Measurements from ENCODE around the gene INTS11. TPM values are rescaled to one million over a fixed set of nuclear protein-coding genes. Genes with fewer than 3 reads are reported as not detected.

Gene INTS11
- total RNA-seq, 1 experiment from 2014 or later: 139 TPM

DNA sequence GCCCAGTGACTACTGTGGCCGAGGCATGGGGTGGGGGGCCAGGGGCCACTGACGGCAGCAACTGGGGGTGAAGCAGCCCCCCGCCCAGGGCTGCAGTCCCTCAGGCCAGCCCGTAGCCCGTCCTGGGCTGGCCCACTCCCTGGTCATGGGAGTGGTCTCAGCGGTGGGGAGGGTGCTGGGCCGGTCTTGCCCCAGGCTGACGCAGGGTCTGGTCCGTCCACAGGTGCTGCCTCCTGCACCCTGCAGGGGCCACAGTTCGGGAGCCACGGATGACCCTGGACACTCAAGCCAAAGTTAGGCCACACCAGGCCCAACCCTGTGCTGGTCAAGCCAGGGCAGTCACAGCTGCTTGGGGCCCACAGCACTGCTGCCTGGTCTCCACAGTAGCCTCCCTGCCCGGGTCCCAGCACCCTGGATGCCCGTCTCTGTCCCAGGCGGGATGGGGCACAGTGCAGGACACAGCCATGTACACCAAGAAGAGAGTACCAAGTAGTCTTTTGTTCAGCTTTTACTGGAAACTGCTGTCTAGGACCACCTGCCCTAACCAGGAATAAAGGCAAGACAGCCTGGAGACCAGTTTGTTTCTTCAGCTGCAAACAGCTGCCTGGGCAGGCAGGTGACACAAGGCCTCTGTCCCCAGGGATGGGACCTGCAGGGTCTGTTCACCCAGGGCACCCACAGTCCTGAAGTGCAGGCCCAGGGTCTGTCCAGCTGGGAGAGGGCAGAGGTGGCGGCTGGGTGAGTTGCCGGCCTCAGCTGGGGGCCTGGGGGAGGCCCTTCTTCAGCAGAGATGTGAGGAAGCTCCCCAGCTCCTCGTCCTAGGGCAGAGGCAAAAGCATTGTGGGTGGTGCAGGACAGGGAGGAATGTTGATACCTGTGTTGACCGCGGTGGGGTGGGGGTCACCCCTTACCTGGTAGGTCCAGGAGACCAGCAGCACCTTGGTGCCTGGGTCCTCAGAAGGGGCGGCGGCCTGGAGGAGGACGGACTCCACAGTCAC lies 13.1 kb downstream of the INTS11 start:
- H4K20me1 ChIP-seq (ENCODE audit: control insufficient read depth, insufficient read depth, insufficient read length): no peaks in the 10 kb centered on the region
- no peak overlapping the region for H3K27ac ChIP-seq (ENCODE audit: insufficient read length, low read depth, low read length)
- H3K27me3 ChIP-seq (ENCODE audit: insufficient read depth, low read length): no peaks in the 10 kb centered on the region
- H3K4ac ChIP-seq (ENCODE audit: low read depth, low read length): no peak overlapping the region
- H2BK120ac ChIP-seq (ENCODE audit: low read depth, low read length, poor library complexity, severe bottlenecking): no peak overlapping the region
- no peak overlapping the region for H2AK5ac ChIP-seq (ENCODE audit: insufficient read length, low read length)
- H3K9ac ChIP-seq (ENCODE audit: extremely low read depth, insufficient read length, low read length): no peak overlapping the region
- no peaks in the 10 kb centered on the region for H3K79me2 ChIP-seq (ENCODE audit: insufficient read depth, low read length)
- H2BK20ac ChIP-seq (ENCODE audit: low read depth, low read length, poor library complexity, severe bottlenecking): no peak overlapping the region
- TF ChIP-seq CTCF (conservative IDR thresholded peaks at IDR 0.05): no peak
- no peak overlapping the region for H4K8ac ChIP-seq (replicated peaks; ENCODE audit: insufficient read length, low read depth, low read length)
- no peak overlapping the region for H4K5ac ChIP-seq (ENCODE audit: insufficient read length, low read depth, low read length)
- H3K79me1 ChIP-seq (ENCODE audit: insufficient read depth, low read depth, low read length, poor library complexity, severe bottlenecking): no peaks in the 10 kb centered on the region
- no peak overlapping the region for H3K23ac ChIP-seq (ENCODE audit: insufficient read length, low read depth, low read length)
- H3K23me2 ChIP-seq (ENCODE audit: insufficient read length, low read depth, low read length, poor library complexity, severe bottlenecking): peaks cover 15% of the 10 kb centered on the region
- H2BK5ac ChIP-seq (ENCODE audit: insufficient read length, low read length): no peak overlapping the region
- H4K91ac ChIP-seq (ENCODE audit: insufficient read length, low read depth, low read length): no peak overlapping the region
- Mint-ChIP-seq H3K4me3 (no peak overlapping the region; a peak in 1 of 5 replicates), H3K4me1 (peaks cover 16 to 27% of the 10 kb centered on the region in 2 experiments), H3K36me3 (ENCODE audit: insufficient read depth in 1 of 3, low read depth in 3 of 3) (peaks cover 7 to 40% (median 39%) of the 10 kb centered on the region in 3 experiments), H3K9me3 (no peaks in the 10 kb centered on the region; a peak in 1 of 5 replicates), H3K27ac (no peak overlapping the region; a peak in 1 of 7 replicates), H3K27me3 (ENCODE audit: low read depth) (peaks cover 3% of the 10 kb centered on the region; the same call in 1 of the 2 replicates)
- no peak for DNase-seq
- H3K18ac ChIP-seq (ENCODE audit: insufficient read length, low read depth, low read length): no peak overlapping the region
- no peak overlapping the region for H2AFZ ChIP-seq (ENCODE audit: low read length)
- H2BK15ac ChIP-seq (ENCODE audit: low read depth, low read length): no peak overlapping the region
- H3K4me1 ChIP-seq (ENCODE audit: insufficient read depth, low read length): peaks cover 5% of the 10 kb centered on the region; the same call in 1 of the 2 replicates
- H3K9me3 ChIP-seq (ENCODE audit: control insufficient read depth, low read depth, low read length): no peaks in the 10 kb centered on the region
- no peak overlapping the region for H3K56ac ChIP-seq (ENCODE audit: insufficient read length, low read depth, low read length)
- H3K14ac ChIP-seq (ENCODE audit: insufficient read depth, low read length): no peak overlapping the region
- H2BK12ac ChIP-seq (ENCODE audit: insufficient read length, low read depth, low read length): no peak overlapping the region
- no peak overlapping the region for H3K4me2 ChIP-seq (ENCODE audit: insufficient read depth, insufficient read length, low read length)
- no peak overlapping the region for H3T11ph ChIP-seq (ENCODE audit: low read length)
- no CpG with 5 or more reads among the region's 22 CpGs for WGBS (ENCODE audit: extremely low coverage, insufficient read length, low lambda C conversion rate)
